ACC112 (cell line): ENCODE data around the gene SYNGR3.

Experiments used
- H2AFZ ChIP-seq: fragments of 200-600 bp; sonication (generic); one replicate; pipeline ENCODE4 v1.6.0; 2017; ENCODE audit warnings: antibody characterized with exemption, low read length; ENCODE audit not compliant: unreplicated experiment
- H3K27ac ChIP-seq: fragments of 200-600 bp; sonication (generic); 2 replicates; pipeline ENCODE4 v1.5.1; 2014; ENCODE audit warnings: low read depth, mild to moderate bottlenecking, antibody characterized with exemption, low read length, moderate library complexity
- H3K27me3 ChIP-seq: fragments of 200-600 bp; sonication (generic); 2 replicates; pipeline ENCODE4 v1.6.1; 2014; ENCODE audit warnings: mild to moderate bottlenecking, antibody characterized with exemption, low read length, moderate library complexity, mixed read lengths; ENCODE audit not compliant: insufficient read depth
- H3K36me3 ChIP-seq: fragments of 200-600 bp; sonication (generic); 2 replicates; pipeline ENCODE4 v1.6.1; 2016; ENCODE audit warnings: mild to moderate bottlenecking, antibody characterized with exemption, low read length, moderate library complexity, mixed read lengths; ENCODE audit not compliant: insufficient read depth
- H3K4me1 ChIP-seq: fragments of 200-600 bp; sonication (generic); one replicate; pipeline ENCODE4 v1.6.1; 2016; ENCODE audit warnings: low read length, mixed read lengths; ENCODE audit not compliant: insufficient read depth, unreplicated experiment, control insufficient read depth
- H3K4me3 ChIP-seq: fragments of 200-600 bp; sonication (generic); 2 replicates; pipeline ENCODE4 v1.5.1; 2014; ENCODE audit warnings: mild to moderate bottlenecking, low read depth, low read length
- H3K79me2 ChIP-seq: fragments of 200-600 bp; sonication (generic); one replicate; pipeline ENCODE4 v1.6.0; 2016; ENCODE audit warnings: low read length; ENCODE audit not compliant: control insufficient read depth, unreplicated experiment, insufficient read depth

The SYNGR3 gene

GRCh38 chr16:1987198-1987597 lies 2.6 kb upstream of the SYNGR3 start:
- H3K4me1 ChIP-seq: peaks cover 18% of the 10 kb centered on the region
- H3K36me3 ChIP-seq: peaks cover 6% of the 10 kb centered on the region; the same call in 1 of the 2 replicates
- H3K4me3 ChIP-seq: no peak overlapping the region
- H3K79me2 ChIP-seq: peaks cover 15% of the 10 kb centered on the region
- H2AFZ ChIP-seq: no peak overlapping the region
- H3K27ac ChIP-seq: no peak overlapping the region
- peaks cover 35% of the 10 kb centered on the region for H3K27me3 ChIP-seq

GRCh38 chr16:1990101-1990350 lies 256 bp downstream of the SYNGR3 start:
- peaks cover 21% of the 10 kb centered on the region for H3K4me1 ChIP-seq
- no peak overlapping the region for H2AFZ ChIP-seq
- H3K79me2 ChIP-seq: peaks cover 11% of the 10 kb centered on the region
- peaks cover 24% of the 10 kb centered on the region for H3K27me3 ChIP-seq
- H3K4me3 ChIP-seq: peak overlapping the region; percentile 62
- H3K36me3 ChIP-seq: peaks cover 6% of the 10 kb centered on the region; the same call in 1 of the 2 replicates
- no peak overlapping the region for H3K27ac ChIP-seq

- H3K36me3 ChIP-seq: peaks cover 6% of the 10 kb centered on the region; the same call in 1 of the 2 replicates
- H3K4me3 ChIP-seq: peak overlapping the region; percentile 62
- no peak overlapping the region for H2AFZ ChIP-seq
- peaks cover 16% of the 10 kb centered on the region for H3K4me1 ChIP-seq
- peaks cover 6% of the 10 kb centered on the region for H3K79me2 ChIP-seq
- H3K27me3 ChIP-seq: peaks cover 24% of the 10 kb centered on the region
- H3K27ac ChIP-seq: no peak overlapping the region
Observed at GRCh38 chr16:1990351-1991134, 773 bp downstream of the SYNGR3 start.

- H3K27me3 ChIP-seq: peaks cover 24% of the 10 kb centered on the region
- peak overlapping the region; percentile 65; the same call in 1 of the 2 replicates for H3K4me3 ChIP-seq
- peaks cover 15% of the 10 kb centered on the region for H3K4me1 ChIP-seq
- no peaks in the 10 kb centered on the region for H3K79me2 ChIP-seq
- no peak overlapping the region for H2AFZ ChIP-seq
- peaks cover 6% of the 10 kb centered on the region; the same call in 1 of the 2 replicates for H3K36me3 ChIP-seq
- H3K27ac ChIP-seq: no peak overlapping the region
Observed at GRCh38 chr16:1991135-1991551, 1.4 kb downstream of the SYNGR3 start.

- Histone ChIP-seq H3K27ac (no peak overlapping the region), H3K79me2 (no peaks in the 10 kb centered on the region), H3K36me3 (peaks cover 3% of the 10 kb centered on the region; the same call in 1 of the 2 replicates), H2AFZ (peak overlapping the region; percentile 68), H3K27me3 (peaks cover 24% of the 10 kb centered on the region), H3K4me3 (peak overlapping the region; percentile 65), H3K4me1 (peaks cover 15% of the 10 kb centered on the region)
Observed at GRCh38 chr16:1991588-1991947, 1.8 kb downstream of the SYNGR3 start.

GRCh38 chr16:1991948-1992703 lies 2.4 kb downstream of the SYNGR3 start:
- Histone ChIP-seq H3K79me2 (no peaks in the 10 kb centered on the region), H3K4me1 (peaks cover 15% of the 10 kb centered on the region), H3K27ac (no peak overlapping the region), H3K4me3 (peak overlapping the region; percentile 76), H2AFZ (peak overlapping the region; percentile 91), H3K27me3 (peaks cover 24% of the 10 kb centered on the region), H3K36me3 (no peaks in the 10 kb centered on the region)

GRCh38 chr16:1992704-1993317 lies 3.0 kb downstream of the SYNGR3 start:
- Histone ChIP-seq H3K27ac (no peak overlapping the region), H3K79me2 (no peaks in the 10 kb centered on the region), H3K4me1 (peaks cover 21% of the 10 kb centered on the region), H3K27me3 (peaks cover 24% of the 10 kb centered on the region), H3K36me3 (no peaks in the 10 kb centered on the region), H2AFZ (peak overlapping the region; percentile 91), H3K4me3 (peak overlapping the region; percentile 76)

GRCh38 chr16:1993731-1994131 lies 4.0 kb downstream of the SYNGR3 start:
- H3K4me1 ChIP-seq: peaks cover 25% of the 10 kb centered on the region
- no peaks in the 10 kb centered on the region for H3K79me2 ChIP-seq
- peaks cover 24% of the 10 kb centered on the region for H3K27me3 ChIP-seq
- H2AFZ ChIP-seq: no peak overlapping the region
- no peak overlapping the region for H3K27ac ChIP-seq
- no peaks in the 10 kb centered on the region for H3K36me3 ChIP-seq
- H3K4me3 ChIP-seq: no peak overlapping the region

GRCh38 chr16:1997494-1998359 lies 8.0 kb downstream of the SYNGR3 start:
- Histone ChIP-seq H3K4me3 (no peak overlapping the region), H3K36me3 (peaks cover 12% of the 10 kb centered on the region; the same call in 1 of the 2 replicates), H3K27ac (no peak overlapping the region), H3K4me1 (peaks cover 17% of the 10 kb centered on the region), H3K27me3 (no peaks in the 10 kb centered on the region), H2AFZ (no peak overlapping the region), H3K79me2 (no peaks in the 10 kb centered on the region)

- Histone ChIP-seq H3K4me1 (peaks cover 14% of the 10 kb centered on the region), H3K4me3 (no peak overlapping the region), H2AFZ (no peak overlapping the region), H3K79me2 (peaks cover 6% of the 10 kb centered on the region), H3K36me3 (peaks cover 15% of the 10 kb centered on the region; the same call in 1 of the 2 replicates), H3K27me3 (no peaks in the 10 kb centered on the region), H3K27ac (no peak overlapping the region)
Observed at GRCh38 chr16:1998360-1998835, 8.6 kb downstream of the SYNGR3 start.
